Measurements from ENCODE around the gene KLC4. TPM values are rescaled to one million over a fixed set of nuclear protein-coding genes. Genes with fewer than 3 reads are reported as not detected.

Gene KLC4
- total RNA-seq, 2 experiments from 2014 or later: 16.4 to 22.5 TPM

GRCh38 chr6:43075670-43076463 is 16.4 kb downstream of the KLC4 start, which contains the start of gene PTK7:
Gene PTK7 (plus strand): TSS chr6:43076314. CDS start chr6:43076489, 175 bp downstream.
- H3K36me3 ChIP-seq (ENCODE audit: insufficient read depth, low read length): no peaks in the 10 kb centered on the region
- peaks cover 6% of the 10 kb centered on the region; the same call in 1 of the 2 replicates for H3K79me2 ChIP-seq (ENCODE audit: insufficient read depth, low read depth, low read length)
- H3K27ac ChIP-seq (ENCODE audit: low read depth, low read length, poor library complexity, severe bottlenecking): peak within 1 kb of the TSS; percentile 24
- H3K4me1 ChIP-seq (ENCODE audit: insufficient read depth, low read length, poor library complexity, severe bottlenecking): peaks cover 28% of the 10 kb centered on the region
- DNase-seq (ENCODE audit: low spot score): peak; percentile 78
- H3K9me3 ChIP-seq (ENCODE audit: low read length): no peaks in the 10 kb centered on the region
- H2AFZ ChIP-seq (ENCODE audit: low read length): peak within 1 kb of the TSS; percentile 77
- POLR2A ChIA-PET: interaction anchor here (1.8 kb wide), 1 partner anchor 17 kb away, joined by 6 read pairs; the partner anchor contains the start of genes KLC4 and MRPL2
- H3K4me3 ChIP-seq (ENCODE audit: low read depth, low read length, poor library complexity, severe bottlenecking): peak within 1 kb of the TSS; percentile 98
- CTCF ChIA-PET (ENCODE audit: unreplicated experiment): no interaction called here
- TF ChIP-seq CTCF (conservative IDR thresholded peaks at IDR 0.05; ENCODE audit: low read length) (no peak), EZH2phosphoT487 (IDR thresholded peaks at IDR 0.05; ENCODE audit: borderline replicate concordance, low read depth, low read length) (no peak)
- peak within 1 kb of the TSS; percentile 94 for H3K4me2 ChIP-seq (ENCODE audit: low read length)
- no TSS peak for BruUV-seq (replicated peaks)
- 0 out of 2 replicates have a peak, but pooled peaks cover 5% of the 10 kb centered on the region for H4K20me1 ChIP-seq (ENCODE audit: insufficient read depth, low read length)
- intact Hi-C loops (cut with micrococcal nuclease; ENCODE audit: unreplicated experiment): loop anchor here (10.0 kb wide), 1 partner anchor 429 kb away; no protein-coding TSS in a partner anchor
- no peaks in the 10 kb centered on the region for H3K9me2 ChIP-seq (ENCODE audit: insufficient read depth, low read length)

GRCh38 chr6:43076464-43077332 is 17.3 kb downstream of the KLC4 start:
- Histone ChIP-seq H3K79me2 (ENCODE audit: insufficient read depth, low read depth, low read length) (peaks cover 6% of the 10 kb centered on the region; the same call in 1 of the 2 replicates), H3K27ac (ENCODE audit: low read depth, low read length, poor library complexity, severe bottlenecking) (peak overlapping the region; percentile 24), H4K20me1 (ENCODE audit: insufficient read depth, low read length) (0 out of 2 replicates have a peak, but pooled peaks cover 5% of the 10 kb centered on the region), H3K9me3 (ENCODE audit: low read length) (no peaks in the 10 kb centered on the region), H3K4me2 (ENCODE audit: low read length) (peak overlapping the region; percentile 94), H3K36me3 (ENCODE audit: insufficient read depth, low read length) (no peaks in the 10 kb centered on the region), H3K4me1 (ENCODE audit: insufficient read depth, low read length, poor library complexity, severe bottlenecking) (peaks cover 28% of the 10 kb centered on the region), H3K9me2 (ENCODE audit: insufficient read depth, low read length) (no peaks in the 10 kb centered on the region), H3K4me3 (ENCODE audit: low read depth, low read length, poor library complexity, severe bottlenecking) (peak overlapping the region; percentile 98), H2AFZ (ENCODE audit: low read length) (peak overlapping the region; percentile 57)
- ChIA-PET CTCF (ENCODE audit: unreplicated experiment) (no interaction called here), POLR2A (interaction anchor here (1.8 kb wide), 1 partner anchor 18 kb away, joined by 6 read pairs; the partner anchor contains the start of genes KLC4 and MRPL2)
- DNase-seq (ENCODE audit: low spot score): peak; percentile 49
- intact Hi-C loops (cut with micrococcal nuclease; ENCODE audit: unreplicated experiment): loop anchor here (10.0 kb wide), 1 partner anchor 428 kb away; no protein-coding TSS in a partner anchor
- no TSS peak for BruUV-seq (replicated peaks)
- TF ChIP-seq EZH2phosphoT487 (IDR thresholded peaks at IDR 0.05; ENCODE audit: borderline replicate concordance, low read depth, low read length) (no peak), CTCF (conservative IDR thresholded peaks at IDR 0.05; ENCODE audit: low read length) (0 out of 2 replicates have a peak, but pooled peaks have one; percentile 10)

Data from OCI-LY7 (cell line).